Measurements from ENCODE around the gene PRAC1. TPM values are rescaled to one million over a fixed set of nuclear protein-coding genes. Genes with fewer than 3 reads are reported as not detected.

The PRAC1 gene
- total and polyA plus RNA-seq, 2 donors (not counting 1 experiment from before 2014, with no cell fraction given): not detected

DNA sequence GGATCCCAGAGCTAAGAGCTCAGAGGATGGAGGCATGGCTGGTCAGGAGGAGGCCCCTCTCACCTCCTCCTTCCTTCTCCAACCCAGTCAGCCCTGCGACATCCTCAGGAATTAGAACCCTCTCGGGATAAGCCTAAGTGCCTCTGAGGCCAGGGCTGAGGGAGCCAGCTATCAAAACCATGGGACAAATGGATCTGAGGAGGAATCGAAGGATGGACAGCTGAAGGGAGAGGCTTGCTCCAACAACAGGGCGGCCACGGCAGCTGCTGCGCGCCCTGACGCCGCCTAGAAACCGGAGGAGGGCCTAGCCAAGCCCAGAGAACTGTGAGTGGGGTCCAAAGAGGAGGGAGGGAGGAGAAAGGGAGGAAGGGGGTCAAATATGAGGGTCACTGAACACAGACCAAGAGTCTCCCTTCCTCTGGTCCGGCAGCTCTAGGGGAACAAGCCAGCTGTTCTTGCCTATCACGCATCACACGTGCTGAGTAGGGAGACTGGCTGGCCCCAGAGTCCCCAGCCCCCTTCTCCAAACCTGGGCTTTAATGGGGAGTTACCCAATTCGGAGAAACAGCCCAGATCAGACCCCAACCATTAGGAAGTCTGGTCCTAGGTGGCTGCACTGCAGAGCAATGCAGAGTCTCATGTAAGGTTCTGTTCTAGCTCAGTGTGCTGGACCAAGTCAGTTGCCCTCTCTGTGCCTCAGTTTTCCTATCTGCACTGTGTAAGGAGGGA, 12.2 kb upstream of the PRAC1 start:
- Mint-ChIP-seq H3K4me1 (peaks cover 18% of the 10 kb centered on the region), H3K27me3 (peaks cover 85% of the 10 kb centered on the region), H3K27ac (no peak overlapping the region), H3K9me3 (ENCODE audit: insufficient read depth) (no peaks in the 10 kb centered on the region), H3K4me3 (no peak overlapping the region)
- DNase-seq (no peak), ATAC-seq (ENCODE audit: low read depth) (no peak)
- Histone ChIP-seq H4K20me1 (ENCODE audit: control insufficient read depth, insufficient read depth, low read length, poor library complexity, severe bottlenecking) (no peaks in the 10 kb centered on the region), H3K79me2 (ENCODE audit: control insufficient read depth, insufficient read depth, low read length) (no peaks in the 10 kb centered on the region), H3K36me3 (replicated peaks in 1 of 2; ENCODE audit: control extremely low read depth in 1 of 2, control insufficient read depth in 1 of 2, extremely low read depth in 1 of 2, insufficient read depth in 2 of 2, low read length in 1 of 2) (no peaks in the 10 kb centered on the region), H3K27ac (ENCODE audit: low read length in 2 of 2) (no peak overlapping the region), H3K4me2 (replicated peaks; ENCODE audit: low read depth, low read length, poor library complexity, severe bottlenecking) (no peak overlapping the region), H3K9me3 (ENCODE audit: control extremely low read depth in 1 of 3, control insufficient read depth in 2 of 3, insufficient read depth in 1 of 3, low read length in 2 of 3) (peaks cover 3 to 22% (median 4%) of the 10 kb centered on the region in 3 donors), H2AFZ (ENCODE audit: insufficient read depth, low read depth, low read length, poor library complexity, severe bottlenecking) (no peak overlapping the region), H3K4me1 (ENCODE audit: control insufficient read depth in 2 of 2, insufficient read depth in 2 of 2, low read length in 2 of 2) (peaks cover 20 to 36% of the 10 kb centered on the region in 2 donors), H3K9ac (ENCODE audit: low read length) (no peak overlapping the region), H3K27me3 (replicated peaks in 1 of 4; ENCODE audit: control extremely low read depth in 1 of 4, control insufficient read depth in 3 of 4, insufficient read depth in 4 of 4, low read length in 3 of 4) (peaks cover 0 to 85% (median 63%) of the 10 kb centered on the region in 4 experiments), H3K4me3 (ENCODE audit: control extremely low read depth in 1 of 5, extremely low read depth in 1 of 5, insufficient read depth in 1 of 5, low read depth in 2 of 5, low read length in 4 of 5) (no peak overlapping the region)
- POLR2A ChIA-PET: no interaction called here
- 17% methylated on average over 9 of the region's 14 CpGs for whole genome bisulfite sequencing (ENCODE audit: insufficient coverage)
- CTCF ChIA-PET: interaction anchor here (1.0 to 1.2 kb wide), 3 partner anchors 11 to 70 kb away, joined by 4 read pairs; no protein-coding TSS in a partner anchor
- intact Hi-C loops (cut with micrococcal nuclease): no loop called here
- TF ChIP-seq, protein P1, sequence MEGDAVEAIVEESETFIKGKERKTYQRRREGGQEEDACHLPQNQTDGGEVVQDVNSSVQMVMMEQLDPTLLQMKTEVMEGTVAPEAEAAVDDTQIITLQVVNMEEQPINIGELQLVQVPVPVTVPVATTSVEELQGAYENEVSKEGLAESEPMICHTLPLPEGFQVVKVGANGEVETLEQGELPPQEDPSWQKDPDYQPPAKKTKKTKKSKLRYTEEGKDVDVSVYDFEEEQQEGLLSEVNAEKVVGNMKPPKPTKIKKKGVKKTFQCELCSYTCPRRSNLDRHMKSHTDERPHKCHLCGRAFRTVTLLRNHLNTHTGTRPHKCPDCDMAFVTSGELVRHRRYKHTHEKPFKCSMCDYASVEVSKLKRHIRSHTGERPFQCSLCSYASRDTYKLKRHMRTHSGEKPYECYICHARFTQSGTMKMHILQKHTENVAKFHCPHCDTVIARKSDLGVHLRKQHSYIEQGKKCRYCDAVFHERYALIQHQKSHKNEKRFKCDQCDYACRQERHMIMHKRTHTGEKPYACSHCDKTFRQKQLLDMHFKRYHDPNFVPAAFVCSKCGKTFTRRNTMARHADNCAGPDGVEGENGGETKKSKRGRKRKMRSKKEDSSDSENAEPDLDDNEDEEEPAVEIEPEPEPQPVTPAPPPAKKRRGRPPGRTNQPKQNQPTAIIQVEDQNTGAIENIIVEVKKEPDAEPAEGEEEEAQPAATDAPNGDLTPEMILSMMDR (IDR thresholded peaks at IDR 0.05): no peak
- no peak for TF ChIP-seq EZH2 (IDR thresholded peaks at IDR 0.05; ENCODE audit: borderline replicate concordance, insufficient read depth, low read depth, low read length, poor library complexity, severe bottlenecking)

DNA sequence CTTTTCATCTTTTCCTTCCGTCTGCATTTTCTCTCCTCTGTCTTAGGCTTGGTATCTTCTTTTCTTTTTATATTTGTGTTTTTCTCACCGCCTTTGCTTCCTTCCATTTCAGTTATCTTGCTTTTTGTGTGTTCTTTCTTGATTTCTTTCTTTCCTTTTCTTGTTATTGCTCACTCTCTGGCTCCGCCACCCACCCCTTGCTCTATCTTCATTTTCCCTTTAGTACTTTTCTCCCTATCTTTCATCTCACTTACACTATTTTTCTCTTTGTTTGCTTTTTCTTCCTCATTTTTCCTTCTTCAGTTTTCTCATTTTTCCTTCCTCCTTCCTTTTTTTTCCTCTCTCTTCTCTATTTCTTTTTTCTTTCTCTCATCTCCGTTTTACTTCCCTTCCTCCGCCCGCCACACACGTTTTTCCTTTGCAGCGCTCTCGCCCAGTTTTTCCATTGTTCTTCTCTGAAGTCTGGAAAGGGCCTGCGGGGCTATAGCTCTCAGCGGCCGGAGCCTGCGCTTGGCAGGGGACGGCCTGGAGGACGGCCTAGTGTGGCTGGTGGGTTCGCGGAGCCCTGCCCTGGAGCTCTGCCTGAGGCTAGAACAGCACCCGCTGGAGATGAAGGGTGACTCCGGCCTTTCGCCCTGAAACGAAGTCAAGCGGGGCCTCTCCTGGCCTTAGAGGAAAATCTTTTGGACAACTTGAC, 11.5 kb upstream of the PRAC1 start:
- Histone ChIP-seq H3K9me3 (ENCODE audit: control extremely low read depth in 1 of 3, control insufficient read depth in 2 of 3, insufficient read depth in 1 of 3, low read length in 2 of 3) (peaks cover 0 to 21% (median 3%) of the 10 kb centered on the region in 3 donors), H3K9ac (ENCODE audit: low read length) (no peak overlapping the region), H3K27ac (ENCODE audit: low read length in 2 of 2) (no peak overlapping the region), H3K4me3 (ENCODE audit: control extremely low read depth in 1 of 5, extremely low read depth in 1 of 5, insufficient read depth in 1 of 5, low read depth in 2 of 5, low read length in 4 of 5) (no peak overlapping the region), H3K79me2 (ENCODE audit: control insufficient read depth, insufficient read depth, low read length) (no peaks in the 10 kb centered on the region), H3K4me1 (ENCODE audit: control insufficient read depth in 2 of 2, insufficient read depth in 2 of 2, low read length in 2 of 2) (peaks cover 18 to 37% of the 10 kb centered on the region in 2 donors), H3K4me2 (replicated peaks; ENCODE audit: low read depth, low read length, poor library complexity, severe bottlenecking) (peak overlapping the region; percentile 59), H3K36me3 (replicated peaks in 1 of 2; ENCODE audit: control extremely low read depth in 1 of 2, control insufficient read depth in 1 of 2, extremely low read depth in 1 of 2, insufficient read depth in 2 of 2, low read length in 1 of 2) (no peaks in the 10 kb centered on the region), H2AFZ (ENCODE audit: insufficient read depth, low read depth, low read length, poor library complexity, severe bottlenecking) (no peak overlapping the region), H3K27me3 (replicated peaks in 1 of 4; ENCODE audit: control extremely low read depth in 1 of 4, control insufficient read depth in 3 of 4, insufficient read depth in 4 of 4, low read length in 3 of 4) (peaks cover 0 to 84% (median 66%) of the 10 kb centered on the region in 4 experiments), H4K20me1 (ENCODE audit: control insufficient read depth, insufficient read depth, low read length, poor library complexity, severe bottlenecking) (no peaks in the 10 kb centered on the region)
- no peak for ATAC-seq (ENCODE audit: low read depth)
- ChIA-PET POLR2A (no interaction called here), CTCF (interaction anchor here (1.1 kb wide), 1 partner anchor 10 kb away, joined by 4 read pairs; no protein-coding TSS in a partner anchor)
- DNase-seq: peak; percentile 9
- H3K9me3 Mint-ChIP-seq (ENCODE audit: insufficient read depth): no peaks in the 10 kb centered on the region
- H3K27me3 Mint-ChIP-seq: peaks cover 85% of the 10 kb centered on the region
- H3K4me1 Mint-ChIP-seq: peaks cover 16% of the 10 kb centered on the region
- 24% methylated on average over 17 of the region's 22 CpGs for WGBS (ENCODE audit: insufficient coverage)
- peak overlapping the region; percentile 8 for H3K4me3 Mint-ChIP-seq
- TF ChIP-seq EZH2 (IDR thresholded peaks at IDR 0.05; ENCODE audit: borderline replicate concordance, insufficient read depth, low read depth, low read length, poor library complexity, severe bottlenecking): no peak
- TF ChIP-seq, protein P1 (IDR thresholded peaks at IDR 0.05): no peak
- H3K27ac Mint-ChIP-seq: no peak overlapping the region
- intact Hi-C loops (cut with micrococcal nuclease): no loop called here
